TTC549 (cell line): ENCODE data around the gene PEPD.

Experiments used
- FAIRE-seq: peaks from 2 replicates; lab custom pipeline; 2012; peaks lifted over from hg19 to GRCh38; lab: Jason Lieb, UNC

Gene PEPD

DNA sequence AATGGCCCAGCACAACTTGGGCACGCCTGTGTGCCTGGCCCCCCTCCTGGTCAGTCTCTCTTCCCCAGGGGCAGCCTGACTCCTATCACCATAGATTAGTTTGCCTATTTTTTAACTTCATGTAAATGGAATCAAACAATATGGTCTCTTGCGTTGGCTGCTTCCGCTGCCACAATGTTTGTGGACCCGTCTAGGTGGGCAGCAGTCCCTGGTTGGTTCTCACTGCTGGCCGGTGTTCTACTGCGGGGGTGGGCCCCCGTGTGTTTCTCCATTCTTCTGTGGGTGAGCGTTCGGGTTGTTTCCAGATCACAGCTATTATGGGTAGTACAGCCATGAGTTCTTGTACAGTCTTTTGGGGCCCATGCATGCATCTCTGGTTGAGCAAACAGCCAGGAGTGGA, 100.8 kb downstream of the PEPD start:
- FAIRE-seq: no peak

DNA sequence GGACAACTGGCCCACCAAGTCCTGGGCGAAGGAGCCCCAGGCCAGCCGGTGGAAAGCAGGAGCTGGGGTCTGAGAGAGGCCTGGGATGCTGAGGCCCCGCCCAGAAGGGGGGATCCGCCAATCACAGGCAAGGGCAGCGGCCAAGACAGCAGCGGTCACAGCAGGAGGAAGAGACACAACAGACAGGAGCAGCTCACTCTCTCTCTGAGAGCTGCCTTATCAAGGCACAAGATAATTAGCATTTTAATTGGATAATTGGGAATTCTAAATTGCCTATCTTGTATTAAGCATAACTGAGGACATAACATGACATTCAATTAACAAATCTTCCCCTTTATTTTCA, 101.8 kb downstream of the PEPD start:
- FAIRE-seq: no peak

DNA sequence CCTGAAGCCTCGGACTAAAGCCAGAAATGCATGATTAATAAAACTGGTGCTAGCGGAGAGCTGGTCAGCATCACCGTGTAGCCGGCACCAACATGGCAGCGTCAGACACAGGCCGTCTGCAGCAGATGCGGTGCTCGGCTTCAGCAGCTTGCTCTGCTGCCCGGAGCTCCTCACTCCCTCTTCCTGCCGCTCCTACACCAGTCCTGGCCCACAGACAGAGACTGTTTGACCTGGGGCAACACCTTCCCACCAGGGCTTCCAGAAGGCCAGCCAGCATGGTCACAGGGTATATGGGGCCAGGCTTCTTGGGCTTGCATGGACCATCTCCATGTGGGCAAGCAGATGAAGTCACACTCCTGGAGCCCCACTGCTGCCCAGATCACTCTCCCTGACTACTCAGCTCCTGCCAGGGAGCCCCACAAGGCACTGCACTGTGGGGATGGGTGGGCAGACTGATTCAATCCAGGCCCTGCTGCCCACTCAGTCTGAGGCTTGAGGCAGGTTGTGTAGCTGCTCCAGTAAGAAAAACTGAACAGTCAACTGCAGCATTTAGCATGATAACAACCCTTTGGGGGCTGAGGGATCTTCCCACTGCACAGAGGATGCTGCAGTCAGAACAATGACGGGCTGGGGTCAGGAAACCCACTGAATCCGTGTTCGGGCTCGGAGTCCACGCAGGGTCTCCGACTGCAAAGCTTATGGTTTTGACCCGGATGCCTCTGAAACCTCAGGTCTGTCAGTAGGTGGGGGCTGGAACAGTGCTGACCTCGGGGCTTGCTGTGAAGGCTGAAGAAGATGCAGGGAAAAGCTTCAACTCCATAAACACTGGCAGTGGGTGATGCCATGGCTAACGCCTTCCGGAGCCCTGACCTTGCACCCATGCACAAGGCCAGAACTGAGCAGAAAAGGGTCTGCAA, 102.5 kb downstream of the PEPD start:
- no peak for FAIRE-seq

DNA sequence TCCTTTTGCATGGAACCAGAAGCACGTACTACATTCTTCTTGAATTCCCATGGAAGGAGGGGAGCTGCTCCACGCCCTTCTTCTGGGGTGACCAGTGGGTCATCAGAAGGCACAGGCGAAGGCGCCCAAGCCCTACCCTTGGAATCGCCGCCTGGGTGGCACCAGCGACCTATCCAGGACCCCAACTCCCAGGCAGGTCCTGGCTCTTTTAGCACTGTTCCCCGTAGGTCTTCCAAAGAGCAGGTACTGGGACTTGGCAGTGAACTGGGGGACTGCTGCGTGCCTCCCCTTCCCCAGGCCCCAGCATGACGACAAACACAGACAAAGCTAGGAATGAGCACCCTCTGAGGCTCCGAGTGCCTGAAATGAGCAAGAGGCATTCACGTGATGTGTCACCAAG, 103.1 kb downstream of the PEPD start:
- FAIRE-seq: no peak

DNA sequence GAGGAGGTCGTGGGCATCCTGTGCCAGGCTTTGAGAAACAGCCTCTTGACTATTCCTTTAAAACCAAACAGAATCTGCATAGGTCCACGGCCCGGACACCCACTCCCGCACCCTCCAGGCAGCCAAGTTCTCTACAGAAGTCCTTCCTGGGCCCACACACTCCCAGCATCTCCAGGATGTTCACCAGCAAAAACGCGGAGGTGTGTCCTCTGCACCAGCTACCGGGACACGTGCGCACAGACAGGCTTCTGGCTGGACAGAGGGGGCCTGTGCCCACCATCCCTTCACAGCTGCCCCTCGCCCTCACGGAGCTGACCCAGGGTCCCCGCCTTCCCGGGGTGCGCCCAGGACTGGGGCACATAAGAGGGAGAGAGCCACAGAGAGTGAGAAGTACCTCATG, 103.8 kb downstream of the PEPD start:
- FAIRE-seq: no peak

DNA sequence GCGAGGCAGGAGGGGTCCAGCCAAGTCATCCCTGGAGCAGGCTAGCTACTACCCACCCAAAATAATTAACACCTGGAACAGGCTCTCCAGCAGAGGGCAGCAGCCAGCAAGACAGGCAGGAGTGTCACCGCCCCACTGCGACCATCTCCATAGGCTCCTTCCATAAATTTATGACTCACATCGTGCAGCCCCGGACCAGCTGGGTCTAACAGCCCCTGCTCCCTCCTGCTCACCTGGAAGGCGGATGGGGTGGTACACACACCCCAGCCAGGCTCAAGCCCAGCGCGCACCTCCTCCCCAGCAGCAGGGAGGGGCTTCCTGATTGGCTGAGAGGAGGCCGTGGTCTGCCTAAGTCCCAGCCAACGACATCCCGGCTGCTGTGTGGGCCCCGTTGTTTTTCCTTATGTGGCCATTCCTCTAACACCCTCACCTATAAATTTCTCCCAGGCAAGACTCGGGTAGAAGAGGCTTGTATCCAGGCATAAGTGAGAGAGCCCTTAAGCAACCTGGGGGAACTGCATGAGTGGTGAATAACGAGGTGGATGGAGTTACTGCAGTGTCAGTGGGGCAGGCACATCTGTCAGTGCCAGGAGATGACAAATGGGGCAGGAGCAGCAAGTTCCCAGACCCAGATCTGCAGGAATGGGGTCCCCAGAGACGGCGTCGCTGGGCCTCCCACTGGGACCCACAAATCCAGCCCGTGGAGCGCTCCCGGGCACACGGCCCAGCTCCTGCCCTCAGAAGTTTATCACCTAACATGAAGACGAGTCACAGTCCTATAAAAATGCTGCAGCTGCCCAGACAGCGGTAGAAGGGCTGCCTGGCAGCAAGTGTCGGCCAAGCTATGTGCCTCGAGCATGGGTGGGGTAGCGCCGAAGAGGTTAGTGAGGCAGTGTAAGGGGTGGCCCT, 105.0 kb downstream of the PEPD start:
- FAIRE-seq: no peak

DNA sequence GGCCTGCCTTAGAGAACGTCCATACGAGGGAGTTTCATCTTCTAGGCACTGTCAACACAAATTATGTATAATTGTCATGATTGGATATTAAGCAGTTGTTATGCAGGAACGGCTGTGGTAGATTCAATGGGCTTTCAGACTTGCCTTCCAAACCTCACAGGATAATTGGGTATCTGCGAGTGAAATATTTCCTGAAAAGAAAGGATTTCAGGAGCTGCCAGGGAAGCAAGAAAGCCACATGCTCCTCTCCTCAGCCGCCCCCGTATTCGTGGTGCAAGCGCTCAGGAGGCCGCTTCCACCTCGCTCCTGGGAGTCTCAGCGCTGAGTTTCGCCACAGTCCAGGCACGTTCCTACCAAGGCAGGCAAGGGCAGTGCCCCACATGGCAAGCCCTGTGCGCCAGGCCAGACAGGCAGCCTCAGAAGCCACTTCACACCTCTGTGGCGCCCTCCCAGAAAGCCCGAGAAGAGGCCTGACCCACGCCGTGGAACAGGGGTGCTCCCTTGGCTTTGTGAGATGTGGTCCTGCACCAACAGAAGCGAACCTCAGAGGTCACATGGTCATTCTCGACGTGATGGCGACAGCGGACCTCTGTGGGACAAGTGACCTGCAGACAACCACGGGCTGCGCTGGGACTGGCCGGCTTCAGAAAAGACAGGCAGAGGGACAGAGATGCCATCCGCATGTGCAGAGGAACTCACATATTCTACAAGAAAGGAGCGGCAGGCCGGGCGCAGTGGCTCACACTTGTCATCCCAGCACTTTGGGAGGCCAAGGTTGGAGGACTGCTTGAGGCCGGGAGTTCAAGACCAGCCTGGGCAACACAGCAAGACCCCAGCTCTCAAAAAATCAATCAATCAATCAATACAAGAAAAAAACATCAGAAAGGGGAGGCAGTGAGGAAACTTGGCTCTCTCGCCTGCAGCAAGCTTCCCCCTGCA, 106.7 kb downstream of the PEPD start:
- FAIRE-seq: no peak

DNA sequence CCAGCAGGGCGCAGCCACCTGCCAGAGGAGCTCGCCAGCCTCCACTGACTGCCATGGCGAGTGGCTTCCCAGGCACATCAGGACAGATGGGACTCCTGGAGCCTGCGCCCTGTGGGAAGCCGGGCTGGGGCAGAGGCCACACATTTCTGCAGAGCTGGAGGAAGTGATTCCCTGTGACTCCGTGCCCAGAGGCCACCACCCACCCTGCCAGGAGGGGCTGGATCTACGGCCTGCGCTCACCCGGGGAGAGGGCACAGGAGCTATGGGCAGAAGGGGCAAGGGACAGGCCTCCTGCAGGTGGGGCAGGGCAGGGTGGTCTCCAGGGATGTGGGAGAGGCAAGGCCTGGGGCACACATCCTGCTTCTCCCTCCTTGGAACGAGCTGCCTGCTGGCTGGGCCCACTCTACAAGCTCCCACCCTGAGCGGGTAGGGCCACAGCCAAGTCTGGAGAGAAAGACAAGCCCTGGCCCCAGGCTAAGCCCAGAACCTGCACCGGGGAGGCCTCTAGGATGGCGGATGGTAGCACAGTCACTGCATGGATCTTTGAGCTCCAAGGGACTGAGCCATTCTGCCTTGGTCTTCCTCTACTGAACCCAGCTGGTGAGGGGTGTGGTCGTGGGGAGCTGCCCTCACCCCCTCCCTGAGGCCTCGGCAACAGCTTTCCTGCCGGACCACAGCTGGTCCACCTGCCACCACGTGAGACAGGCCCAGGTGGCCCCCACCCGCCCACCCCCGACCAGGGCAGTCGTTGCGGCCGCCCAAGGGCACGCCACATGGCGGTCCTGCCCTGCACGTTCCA, 107.5 kb downstream of the PEPD start:
- no peak for FAIRE-seq

DNA sequence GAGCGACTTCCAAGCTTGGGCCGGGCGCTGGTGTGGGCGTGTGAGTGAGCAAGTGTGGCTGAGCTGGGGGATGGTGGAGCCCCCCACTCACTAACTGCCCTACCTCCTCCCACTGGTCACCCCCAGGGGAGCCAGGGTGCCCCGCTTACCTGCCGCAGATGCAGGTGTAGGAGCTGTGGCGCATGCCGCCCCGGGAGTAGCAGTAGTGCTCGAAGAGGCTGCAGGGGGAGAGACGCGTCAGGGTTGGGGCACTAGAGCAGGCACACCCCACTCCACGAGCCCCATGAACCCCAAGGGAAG, 108.2 kb downstream of the PEPD start:
- no peak for FAIRE-seq

DNA sequence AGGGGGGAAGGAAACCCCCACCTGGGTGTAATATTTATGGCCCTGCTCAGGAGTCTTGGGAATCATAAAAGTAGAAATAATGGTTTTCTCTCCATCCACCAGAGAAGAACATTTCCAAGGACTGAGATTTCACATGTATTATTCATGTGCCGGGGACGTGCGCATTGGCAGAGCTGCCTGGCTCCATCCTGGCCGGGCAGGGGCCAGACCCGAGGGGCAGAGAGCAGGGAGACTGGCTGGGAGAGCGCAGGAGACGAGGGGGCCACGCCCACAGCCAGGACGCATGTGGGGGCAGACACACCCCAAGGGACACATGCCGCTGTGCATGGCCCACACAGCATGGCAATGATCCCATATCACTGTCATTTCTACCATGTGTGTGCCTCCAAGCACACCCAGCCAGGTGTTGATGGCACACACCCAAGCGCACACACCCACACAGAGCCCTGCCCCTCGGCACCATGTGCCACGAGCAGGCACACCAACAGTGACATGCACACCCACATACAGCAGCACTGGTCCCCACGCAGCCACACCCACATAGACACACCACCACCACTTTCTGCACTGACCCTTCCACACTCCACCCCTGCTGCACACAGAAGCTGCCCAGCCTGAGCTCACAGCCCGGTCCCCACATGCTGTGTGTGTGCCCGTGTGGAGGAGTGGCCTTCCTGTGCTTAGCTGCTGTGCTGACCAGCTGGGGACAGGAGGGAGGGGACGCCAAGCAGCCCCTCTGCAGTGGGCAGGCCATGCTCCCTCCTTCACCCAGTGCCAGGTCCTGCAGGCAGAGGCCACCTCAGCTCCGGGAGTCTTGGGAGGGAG, 108.8 kb downstream of the PEPD start:
- no peak for FAIRE-seq

DNA sequence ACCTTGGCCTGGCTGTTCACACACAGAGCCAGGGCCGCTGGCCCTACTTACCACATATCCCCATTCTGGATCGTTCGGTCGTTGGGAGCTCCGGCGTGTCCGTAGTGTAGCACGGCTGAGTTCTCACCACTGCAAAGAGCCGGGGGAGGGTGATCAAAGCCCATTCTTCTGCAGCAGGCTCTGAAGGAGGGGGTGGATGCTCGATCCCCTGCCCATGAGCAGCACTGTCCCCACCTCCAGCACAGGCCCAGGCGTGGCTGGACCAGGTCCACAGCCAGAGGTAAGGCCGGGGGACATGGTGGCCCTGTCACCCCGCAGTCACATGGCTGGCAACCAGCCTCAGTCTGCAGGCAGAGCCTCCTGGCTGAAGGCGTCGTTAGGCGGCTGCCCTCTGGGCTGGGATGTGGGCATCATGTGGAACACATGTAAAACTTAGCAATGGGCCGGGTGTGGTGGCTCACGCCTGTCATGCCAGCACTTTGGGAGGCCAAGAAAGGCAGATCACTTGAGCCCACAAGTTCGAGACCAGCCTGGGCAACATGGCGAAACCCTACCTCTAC, 109.9 kb downstream of the PEPD start:
- no peak for FAIRE-seq

DNA sequence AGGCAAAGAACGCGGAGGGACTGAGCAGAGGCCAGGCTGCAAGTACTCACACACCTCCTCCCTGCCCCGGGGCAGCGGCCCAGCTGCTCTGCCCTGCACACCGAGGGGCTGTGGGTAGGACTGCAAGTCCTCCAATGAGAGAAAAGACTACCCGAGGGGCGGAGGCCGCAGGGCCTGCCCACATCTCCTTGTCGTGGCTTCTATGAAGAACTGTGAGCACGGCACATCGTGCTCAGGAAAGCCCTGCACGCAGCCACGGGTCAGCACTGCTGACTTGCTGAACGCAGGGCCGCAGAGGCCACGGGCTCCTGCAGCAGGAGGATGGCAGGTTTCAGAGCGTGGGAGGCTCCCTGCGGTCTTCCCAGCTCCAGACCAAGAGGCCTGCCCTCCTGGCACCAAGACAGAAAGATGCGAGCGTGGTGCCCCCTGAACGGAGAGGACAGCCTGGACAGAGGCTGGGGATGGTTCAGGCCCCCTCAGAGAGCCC, 110.6 kb downstream of the PEPD start:
- FAIRE-seq: no peak

DNA sequence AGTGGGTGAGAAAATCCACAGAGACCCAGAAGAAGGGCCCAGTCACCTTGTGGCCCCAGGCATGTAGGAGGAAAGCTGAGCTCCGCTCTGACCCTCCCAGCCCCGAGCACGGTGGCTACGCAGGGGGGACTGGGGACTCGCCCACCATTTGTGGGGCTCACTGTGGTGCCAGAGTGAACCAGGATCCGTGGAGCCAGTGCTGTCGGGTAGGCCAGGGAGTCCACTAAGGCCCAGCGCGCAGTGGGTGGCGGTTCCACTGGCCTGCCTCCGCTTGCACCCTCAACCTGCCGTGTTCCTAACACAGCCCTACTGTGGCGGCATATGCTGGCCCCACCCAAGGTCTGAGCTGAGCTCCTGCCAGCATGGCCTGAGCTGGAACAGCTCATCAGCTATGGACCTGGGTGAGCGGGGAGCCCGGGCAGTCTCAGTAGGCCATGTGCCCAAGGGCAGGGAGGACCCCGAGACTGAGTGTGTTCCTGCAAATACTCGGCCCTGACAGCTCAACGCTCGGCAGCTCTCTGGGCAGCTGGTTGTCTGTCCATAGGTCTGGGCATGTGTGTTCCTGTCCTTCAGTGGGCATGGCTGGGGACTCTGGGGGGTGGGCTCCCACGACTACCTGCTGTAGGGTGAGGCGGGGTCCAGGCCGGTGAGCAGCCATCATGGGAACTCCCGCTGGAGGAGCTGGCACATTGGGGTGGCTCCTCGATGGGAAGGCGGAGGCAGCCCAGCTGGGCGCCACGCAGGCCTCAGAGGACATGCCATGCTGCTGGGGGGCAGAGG, 111.5 kb downstream of the PEPD start:
- FAIRE-seq: no peak

DNA sequence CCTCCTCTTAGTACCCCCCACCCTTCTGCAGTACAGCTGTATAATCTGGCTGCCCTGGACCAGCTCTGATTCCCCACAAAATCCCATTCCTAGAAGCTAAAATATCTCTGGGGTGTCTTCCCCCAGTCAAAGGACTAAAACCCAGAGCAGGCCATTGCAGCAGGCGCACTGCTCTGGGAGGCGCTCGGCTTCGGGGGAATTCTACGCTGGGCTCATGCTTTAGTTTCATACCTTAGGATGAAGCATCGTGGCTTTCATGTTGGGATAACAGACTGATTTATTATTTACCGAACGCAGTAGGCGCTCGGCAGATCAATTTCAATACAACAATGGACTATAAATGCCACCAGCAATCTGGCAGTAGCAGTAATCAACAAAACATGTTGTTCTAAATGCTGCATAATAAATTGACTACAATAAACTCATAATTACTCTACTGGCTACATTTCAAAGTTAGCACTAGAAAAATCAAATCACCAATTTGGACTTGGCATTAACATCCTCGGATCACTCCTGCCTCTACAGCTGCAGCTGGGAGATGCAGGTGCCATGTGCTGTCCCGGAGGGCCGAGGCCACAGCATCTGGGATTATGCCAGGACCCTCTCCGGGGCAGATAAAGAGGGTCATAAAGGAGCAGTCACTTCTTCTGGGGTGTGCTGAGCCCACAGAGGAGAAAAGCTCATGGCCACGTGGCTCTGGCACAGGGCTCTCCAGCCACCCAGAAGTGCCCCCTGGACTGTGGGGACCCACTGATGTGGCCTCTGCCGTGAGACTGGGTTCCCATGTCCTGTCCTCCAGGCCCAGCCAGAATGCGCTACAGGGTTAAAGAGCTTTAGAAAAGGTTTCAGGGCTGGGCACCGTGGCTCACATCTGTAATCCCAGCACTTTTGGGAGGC, 112.8 kb downstream of the PEPD start:
- no peak for FAIRE-seq

DNA sequence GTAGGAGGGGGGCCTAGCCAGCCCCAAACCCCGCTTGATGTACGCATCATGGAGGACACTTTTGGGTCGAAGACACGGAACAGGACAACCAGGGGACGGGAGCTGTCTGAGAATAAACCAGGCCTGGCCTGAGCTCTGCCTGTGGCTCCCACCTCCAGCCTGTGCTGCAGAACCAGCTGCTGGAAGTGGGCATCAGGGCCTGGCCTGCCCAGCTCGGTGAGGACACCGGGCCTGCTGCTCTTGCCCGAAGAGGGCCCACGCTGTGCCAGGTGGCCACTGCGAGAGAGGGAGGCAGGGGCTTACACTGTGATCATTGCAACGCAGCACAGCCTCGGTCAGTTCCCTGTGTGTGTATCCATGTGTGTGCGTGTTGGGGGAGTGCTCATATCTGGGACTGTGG, 113.5 kb downstream of the PEPD start:
- FAIRE-seq: no peak

DNA sequence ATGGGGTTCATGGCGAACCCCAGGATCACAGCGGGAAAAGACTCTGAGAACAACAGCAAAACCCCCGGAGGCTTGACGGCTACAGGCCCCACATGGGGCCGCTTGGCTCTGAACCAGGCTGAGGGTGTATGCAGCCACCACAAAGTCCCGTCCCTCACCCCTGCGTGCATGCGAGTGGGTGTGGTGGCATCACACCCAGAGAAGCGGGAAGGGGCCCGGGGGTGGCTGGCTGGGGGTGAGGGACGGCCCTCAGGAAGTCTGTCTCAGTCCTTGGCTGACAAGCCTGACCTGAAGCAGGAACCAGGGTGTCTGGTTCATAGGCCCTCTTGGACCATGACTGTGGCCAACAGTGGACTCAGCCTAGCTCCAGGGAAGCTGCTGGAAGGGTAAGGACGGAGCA, 113.9 kb downstream of the PEPD start:
- FAIRE-seq: no peak

DNA sequence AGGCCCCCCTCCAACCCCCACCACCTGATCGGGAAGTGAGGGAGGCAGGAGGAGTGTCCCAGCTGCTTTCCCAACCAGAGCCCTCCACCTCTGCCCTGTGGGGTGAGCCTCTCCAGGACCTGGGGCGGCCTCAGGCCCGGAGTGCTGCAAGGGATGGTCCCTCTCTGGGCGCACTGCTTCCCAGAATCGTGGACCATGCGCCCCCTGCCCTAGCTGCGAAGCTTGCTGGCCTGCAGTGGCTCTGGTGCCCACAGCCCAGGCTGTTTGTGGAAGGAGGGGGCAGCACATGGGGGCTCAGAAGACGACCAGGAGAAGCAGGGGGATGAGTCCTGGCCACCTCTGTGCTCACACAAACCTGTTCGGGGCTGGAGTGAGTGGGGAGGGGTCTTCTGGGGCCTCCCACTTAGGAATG, 114.4 kb downstream of the PEPD start:
- FAIRE-seq: no peak

DNA sequence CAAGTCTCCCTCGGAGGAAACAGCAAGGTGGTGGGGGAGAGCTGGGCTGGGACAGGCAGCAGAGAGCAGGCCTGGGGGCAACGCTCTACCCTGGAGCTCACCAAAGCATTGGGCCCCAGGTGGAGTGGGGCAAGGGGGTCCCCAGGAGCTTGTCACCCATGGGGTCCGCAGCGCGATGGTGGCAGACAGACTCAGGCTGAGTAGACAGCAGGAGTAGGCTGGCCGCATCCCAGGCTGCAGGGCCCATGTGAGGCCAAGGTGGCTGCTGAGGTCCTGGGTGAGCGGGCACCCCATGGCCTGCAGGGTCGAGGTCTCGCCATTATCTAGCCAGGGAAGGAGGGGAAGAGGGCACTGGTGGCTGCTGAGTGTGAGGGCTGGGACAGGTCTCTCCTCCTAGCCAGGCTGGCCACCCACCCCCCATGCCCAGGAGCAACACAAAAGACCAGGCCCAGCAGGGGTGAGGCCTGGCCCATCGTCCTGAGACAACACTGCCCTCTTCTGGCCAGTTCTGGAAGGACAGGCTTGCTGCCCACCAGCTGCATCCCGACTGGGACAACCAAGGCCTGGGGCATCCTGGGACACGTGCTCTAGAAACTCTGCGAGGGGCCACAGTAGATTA, 115.0 kb downstream of the PEPD start:
- no peak for FAIRE-seq
